CD8-positive, alpha-beta memory T cell (primary cell): ENCODE measurements around the gene UCP2. TPM values are rescaled to one million over a fixed set of nuclear protein-coding genes. Genes with fewer than 3 reads are reported as not detected.

ENCODE experiments used
- polyA plus RNA-seq: library from polyadenylated mRNA; unstranded; fragments of 300-500 nt; fragmentation: Illumina TruSeq; gene quantifications from one replicate; pipeline ENCODE4 v1.2.3, GENCODE V29; 2021
- total RNA-seq, 2 experiments: library from RNA; stranded (reverse); gene quantifications; one replicate each; pipeline ENCODE4 v1.2.3, GENCODE V29; 2021

Gene UCP2
- total and polyA plus RNA-seq, 3 experiments from 2014 or later, result 279 to 962 (median 295) TPM

Other genes with a start within 250 kb of the UCP2 start
- 10 to 100 TPM; 66.9 to 69.9 TPM for gene RAB6A, start 221.8 kb downstream of the UCP2 start, total RNA-seq
- gene RAB6A, start 221.8 kb downstream of the UCP2 start, polyA plus RNA-seq, result 125 TPM
- 10 to 100 TPM; 63.1 to 66.7 TPM for gene MRPL48, start 195.0 kb downstream of the UCP2 start, total RNA-seq
- gene MRPL48, start 195.0 kb downstream of the UCP2 start, polyA plus RNA-seq, result 56.8 TPM
- 100 to 1,000 TPM; 106 TPM for gene COA4, start 106.0 kb downstream of the UCP2 start, total RNA-seq
- gene COA4, start 106.0 kb downstream of the UCP2 start, polyA plus RNA-seq, result 59.8 TPM
- gene PAAF1, start 105.8 kb downstream of the UCP2 start, total RNA-seq, result 10 to 100 TPM; 27.1 to 29.5 TPM
- gene PAAF1, start 105.8 kb downstream of the UCP2 start, polyA plus RNA-seq, result 18.9 TPM
- under 1 TPM; 0.31 to 0.44 TPM for gene DNAJB13, start 31.8 kb downstream of the UCP2 start, total RNA-seq
- gene DNAJB13, start 31.8 kb downstream of the UCP2 start, polyA plus RNA-seq, result not detected
- gene UCP3, start 26.2 kb upstream of the UCP2 start, total RNA-seq, result 1 to 10 TPM; 2.8 to 2.9 TPM
- 0.36 TPM for gene UCP3, start 26.2 kb upstream of the UCP2 start, polyA plus RNA-seq
- gene C2CD3, start 188.2 kb upstream of the UCP2 start, total RNA-seq, result 10 to 100 TPM; 35.6 to 41.7 TPM
- 9.1 TPM for gene C2CD3, start 188.2 kb upstream of the UCP2 start, polyA plus RNA-seq
- 10 to 100 TPM; 33.0 to 42.0 TPM for gene PPME1, start 188.4 kb upstream of the UCP2 start, total RNA-seq
- 20.9 TPM for gene PPME1, start 188.4 kb upstream of the UCP2 start, polyA plus RNA-seq